GM12878 (cell line): Measurements from ENCODE around the gene OPTC. TPM values are rescaled to one million over a fixed set of nuclear protein-coding genes. Genes with fewer than 3 reads are reported as not detected.

Source experiments
- ATAC-seq: fragments of 200-7000 bp; cut with Tn5 transposase; 3 replicates; pipeline ENCODE4 v1.9.1; 2020; ENCODE audit warnings: mild to moderate bottlenecking, moderate library complexity
- BruUV-seq: library from RNA; stranded (reverse); fragments of 400-500 nt; replicated peaks from 2 replicates; lab custom pipeline; 2021; lab: Mats Ljungman, UMichigan
- CTCF ChIA-PET: fragments of 300-600 bp; sonication (Branson Sonifier 250); formaldehyde crosslinking; extraction: SDS; loops from one replicate; lab custom pipeline; 2021; ENCODE audit warnings: inconsistent platforms; lab: Yijun Ruan, JAX
- POLR2A ChIA-PET: fragments of 350-600 bp; formaldehyde crosslinking; extraction: SDS; loops from one replicate; lab custom pipeline; 2021; ENCODE audit warnings: inconsistent platforms; lab: Charles Lee
- RAD21 ChIA-PET: fragments of 300-600 bp; sonication (Branson Sonifier 250); formaldehyde crosslinking; loops from one replicate; lab custom pipeline; 2023; ENCODE audit warnings: antibody characterized with exemption; ENCODE audit not compliant: unreplicated experiment; lab: Charles Lee
- SMC1A ChIA-PET: fragments of 300-600 bp; sonication (Branson Sonifier 250); formaldehyde crosslinking; loops from one replicate; lab custom pipeline; 2023; ENCODE audit not compliant: unreplicated experiment, uncharacterized antibody; lab: Charles Lee
- DNase-seq: peaks from one replicate; pipeline ENCODE4 v3.0.0-alpha.2; 2011; ENCODE audit warnings: low read depth, low spot score
- FAIRE-seq: peaks from 3 replicates; lab custom pipeline; 2011; peaks lifted over from hg19 to GRCh38; lab: Jason Lieb, UNC
- H2AFZ ChIP-seq: 2 replicates; pipeline ENCODE4 v1.6.0; 2011; ENCODE audit warnings: low read depth, low read length, control low read depth; ENCODE audit not compliant: control insufficient read depth
- H3K27ac ChIP-seq: 2 replicates; pipeline ENCODE4 v1.5.1; 2011; ENCODE audit warnings: control low read depth; ENCODE audit not compliant: control insufficient read depth, insufficient read depth
- H3K27me3 ChIP-seq, 2 experiments: replicated peaks in 1 of 2; 2 replicates each; pipeline versions ENCODE4 v1.6.0 to v1.6.1; 2011; ENCODE audit warnings: low read length in 1 of 2; ENCODE audit not compliant: control insufficient read depth in 2 of 2, insufficient read depth in 2 of 2
- H3K36me3 ChIP-seq, 2 experiments: 2 replicates each; pipeline ENCODE4 v1.5.1; 2011; ENCODE audit warnings: low read length in 1 of 2; ENCODE audit not compliant: control insufficient read depth in 2 of 2, insufficient read depth in 2 of 2
- H3K4me1 ChIP-seq: 2 replicates; pipeline ENCODE4 v1.6.1; 2011; ENCODE audit warnings: mild to moderate bottlenecking, low read length, moderate library complexity, mixed read lengths; ENCODE audit not compliant: control insufficient read depth, insufficient read depth
- H3K4me2 ChIP-seq: 2 replicates; pipeline ENCODE4 v1.6.0; 2011; ENCODE audit warnings: control low read depth; ENCODE audit not compliant: control insufficient read depth, insufficient read depth
- H3K4me3 ChIP-seq: fragments of 200-600 bp; sonication (generic); 2 replicates; pipeline ENCODE4 v1.5.1; 2016
- H3K79me2 ChIP-seq: 2 replicates; pipeline ENCODE4 v1.6.0; 2011; ENCODE audit warnings: low read length; ENCODE audit not compliant: control insufficient read depth, insufficient read depth
- H3K9ac ChIP-seq: 2 replicates; pipeline ENCODE4 v1.8.0; 2011; ENCODE audit warnings: low read length, control low read depth, mixed read lengths; ENCODE audit not compliant: control insufficient read depth, insufficient read depth
- H3K9me3 ChIP-seq: replicated peaks from 3 replicates; pipeline ENCODE4 v1.5.1; 2011; ENCODE audit warnings: mild to moderate bottlenecking, low read length; ENCODE audit not compliant: control insufficient read depth, insufficient read depth
- H4K20me1 ChIP-seq: 2 replicates; pipeline ENCODE4 v1.6.0; 2011; ENCODE audit not compliant: control insufficient read depth, insufficient read depth
- CHD2 ChIP-seq: IDR thresholded peaks from 2 replicates; pipeline ENCODE4 v1.6.1; 2011; ENCODE audit warnings: low read depth, low read length, improper control_type of control experiment, borderline replicate concordance
- EZH2 ChIP-seq: IDR thresholded peaks from 2 replicates; pipeline ENCODE4 v1.6.1; 2012; ENCODE audit warnings: low read depth, mild to moderate bottlenecking, control low read depth, inconsistent platforms, low read length, borderline replicate concordance; ENCODE audit not compliant: control insufficient read depth
- FOXM1 ChIP-seq: IDR thresholded peaks from 2 replicates; pipeline ENCODE4 v1.6.1; 2012; ENCODE audit warnings: low read depth, mild to moderate bottlenecking, inconsistent platforms, low read length, moderate library complexity
- JUNB ChIP-seq: IDR thresholded peaks from 2 replicates; pipeline ENCODE4 v1.6.1; 2016; ENCODE audit warnings: antibody characterized with exemption, mild to moderate bottlenecking
- RCOR1 ChIP-seq: conservative IDR thresholded peaks from 2 replicates; pipeline ENCODE4 v1.6.1; 2012; ENCODE audit warnings: low read depth, low read length, improper control_type of control experiment
- SP1 ChIP-seq: IDR thresholded peaks from one replicate; pipeline ENCODE4 v1.6.1; 2011; ENCODE audit warnings: low read depth, low read length
- ZNF274 ChIP-seq: IDR thresholded peaks from one replicate; pipeline ENCODE4 v1.8.0; 2011; ENCODE audit not compliant: insufficient read length, insufficient read depth
- WGBS: methylation state at CpG from one replicate; pipeline ENCODE4 v1.1.6; 2016; ENCODE audit warnings: low lambda C conversion rate; ENCODE audit not compliant: insufficient replicate concordance, insufficient coverage; ENCODE audit errors: missing lambda C conversion rate; 5-methylcytosine and 5-hydroxymethylcytosine counted together
- in situ Hi-C: fragments of 300-500 bp; cut with MboI; formaldehyde crosslinking; loops from 9 replicates; pipeline ENCODE4 v1.14.3; 2018; ENCODE audit warnings: mixed read lengths
- intact Hi-C: fragments of 100-400 bp; cut with micrococcal nuclease; formaldehyde crosslinking; loops from one replicate; pipeline ENCODE4 v1.14.2; 2022; ENCODE audit not compliant: unreplicated experiment
- polyA plus RNA-seq, 11 experiments: library from polyadenylated mRNA; depleted of rRNA in 4 of 11; unstranded in 6 of 11; stranded (reverse) in 5 of 11; fragments of >200 nt; fragmentation: Nextera tagmentation in 4 of 11; fragmentation: Illumina TruSeq in 1 of 11; extraction: Ambion mirVana in 4 of 11; extraction: Trizol in 1 of 11; gene quantifications; 1 replicate in 1 of 11; 2 replicates in 10 of 11; pipeline versions ENCODE4 v1.2.1 to v1.2.3, GENCODE V29; 2011 to 2016; ENCODE audit warnings: inconsistent platforms in 2 of 11, missing spikeins in 2 of 11, low read depth in 1 of 11
- total RNA-seq, 4 experiments: library from RNA; depleted of rRNA in 3 of 4; stranded (reverse); fragments of >200 nt in 3 of 4; fragmentation: Illumina TruSeq in 1 of 4; extraction: Trizol in 1 of 4; gene quantifications; 2 replicates each; pipeline versions ENCODE4 v1.2.1 to v1.2.3, GENCODE V29; 2013 to 2021
- TF ChIP-seq, protein P1 (sequence below): fragments of 450-650 bp; IDR thresholded peaks from 2 replicates; pipeline ENCODE4 v1.6.1; 2016; ENCODE audit warnings: mild to moderate bottlenecking, moderate library complexity, borderline replicate concordance
- TF ChIP-seq, protein P2 (sequence below): IDR thresholded peaks from 2 replicates; pipeline ENCODE4 v1.6.1; 2012; ENCODE audit warnings: low read depth, low read length, improper control_type of control experiment

The OPTC gene
- total and polyA plus RNA-seq, 10 of the 15 experiments (the other 5 are each of a cell fraction or from before 2014, with no cell fraction given), result not detected

DNA sequence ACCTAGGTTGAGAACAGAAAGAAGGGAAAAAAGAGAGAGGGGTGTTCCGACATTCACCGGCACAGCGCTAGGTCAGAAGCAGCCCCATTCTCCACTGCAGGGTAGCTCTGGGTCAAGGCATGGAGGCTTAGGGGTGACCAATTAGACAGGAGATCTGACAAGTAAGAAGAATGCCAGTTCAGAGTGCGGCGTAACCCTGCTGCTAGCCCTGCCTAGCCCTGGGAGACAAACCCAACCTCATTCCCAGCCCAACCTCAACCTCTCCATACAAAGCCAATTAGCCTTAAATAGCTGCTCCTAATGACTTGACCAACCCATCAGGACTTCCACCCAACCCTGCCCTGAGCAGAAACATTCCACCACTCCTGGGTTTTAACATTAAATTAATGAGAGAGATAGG, 15.0 kb upstream of the OPTC start:
- CTCF ChIA-PET, result interaction anchor here (0.6 to 8.2 kb wide), 10 partner anchors 9 to 307 kb away, joined by 3 to 80 read pairs (median 6); no protein-coding TSS in a partner anchor
- in situ Hi-C loops, result no loop called here
- no peaks in the 10 kb centered on the region for H4K20me1 ChIP-seq
- TF ChIP-seq RCOR1 (no peak), JUNB (no peak), FOXM1 (no peak), ZNF274 (no peak), CHD2 (no peak), SP1 (no peak), EZH2 (no peak)
- TF ChIP-seq, protein P1, sequence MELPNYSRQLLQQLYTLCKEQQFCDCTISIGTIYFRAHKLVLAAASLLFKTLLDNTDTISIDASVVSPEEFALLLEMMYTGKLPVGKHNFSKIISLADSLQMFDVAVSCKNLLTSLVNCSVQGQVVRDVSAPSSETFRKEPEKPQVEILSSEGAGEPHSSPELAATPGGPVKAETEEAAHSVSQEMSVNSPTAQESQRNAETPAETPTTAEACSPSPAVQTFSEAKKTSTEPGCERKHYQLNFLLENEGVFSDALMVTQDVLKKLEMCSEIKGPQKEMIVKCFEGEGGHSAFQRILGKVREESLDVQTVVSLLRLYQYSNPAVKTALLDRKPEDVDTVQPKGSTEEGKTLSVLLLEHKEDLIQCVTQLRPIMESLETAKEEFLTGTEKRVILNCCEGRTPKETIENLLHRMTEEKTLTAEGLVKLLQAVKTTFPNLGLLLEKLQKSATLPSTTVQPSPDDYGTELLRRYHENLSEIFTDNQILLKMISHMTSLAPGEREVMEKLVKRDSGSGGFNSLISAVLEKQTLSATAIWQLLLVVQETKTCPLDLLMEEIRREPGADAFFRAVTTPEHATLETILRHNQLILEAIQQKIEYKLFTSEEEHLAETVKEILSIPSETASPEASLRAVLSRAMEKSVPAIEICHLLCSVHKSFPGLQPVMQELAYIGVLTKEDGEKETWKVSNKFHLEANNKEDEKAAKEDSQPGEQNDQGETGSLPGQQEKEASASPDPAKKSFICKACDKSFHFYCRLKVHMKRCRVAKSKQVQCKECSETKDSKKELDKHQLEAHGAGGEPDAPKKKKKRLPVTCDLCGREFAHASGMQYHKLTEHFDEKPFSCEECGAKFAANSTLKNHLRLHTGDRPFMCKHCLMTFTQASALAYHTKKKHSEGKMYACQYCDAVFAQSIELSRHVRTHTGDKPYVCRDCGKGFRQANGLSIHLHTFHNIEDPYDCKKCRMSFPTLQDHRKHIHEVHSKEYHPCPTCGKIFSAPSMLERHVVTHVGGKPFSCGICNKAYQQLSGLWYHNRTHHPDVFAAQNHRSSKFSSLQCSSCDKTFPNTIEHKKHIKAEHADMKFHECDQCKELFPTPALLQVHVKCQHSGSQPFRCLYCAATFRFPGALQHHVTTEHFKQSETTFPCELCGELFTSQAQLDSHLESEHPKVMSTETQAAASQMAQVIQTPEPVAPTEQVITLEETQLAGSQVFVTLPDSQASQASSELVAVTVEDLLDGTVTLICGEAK, result no peak
- TF ChIP-seq, protein P2, sequence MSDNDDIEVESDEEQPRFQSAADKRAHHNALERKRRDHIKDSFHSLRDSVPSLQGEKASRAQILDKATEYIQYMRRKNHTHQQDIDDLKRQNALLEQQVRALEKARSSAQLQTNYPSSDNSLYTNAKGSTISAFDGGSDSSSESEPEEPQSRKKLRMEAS, result no peak
- TF ChIP-seq, all 136 proteins: peak for 0
- FAIRE-seq (no peak), DNase-seq (no peak), ATAC-seq (no peak)
- no peak overlapping the region for H3K27ac ChIP-seq
- no TSS peak for BruUV-seq
- H3K9ac ChIP-seq, result no peak overlapping the region
- 82% methylated on average over 5 of the region's 5 CpGs for WGBS
- ChIA-PET SMC1A (interaction anchor here (0.6 to 2.4 kb wide), 13 partner anchors 9 to 440 kb away, joined by 3 to 10 read pairs (median 4); no protein-coding TSS in a partner anchor), RAD21 (interaction anchor here (1.1 to 3.6 kb wide), 5 partner anchors 9 to 211 kb away, joined by 3 to 17 read pairs (median 11); no protein-coding TSS in a partner anchor), POLR2A (interaction anchor here (0.8 to 1.7 kb wide), 2 partner anchors 33 to 167 kb away, joined by 3 to 4 read pairs; no protein-coding TSS in a partner anchor)
- no peak overlapping the region for H2AFZ ChIP-seq
- intact Hi-C loops, result no loop called here
- no peak overlapping the region for H3K4me3 ChIP-seq
- no peaks in the 10 kb centered on the region for H3K79me2 ChIP-seq
- H3K9me3 ChIP-seq, result no peaks in the 10 kb centered on the region
- H3K36me3 ChIP-seq, result no peaks in the 10 kb centered on the region
- H3K4me1 ChIP-seq, result peaks cover 9% of the 10 kb centered on the region; the same call in 1 of the 2 replicates
- H3K27me3 ChIP-seq, result peaks cover 0 to 2% of the 10 kb centered on the region in 2 experiments; a peak in 1 of 4 replicates
- H3K4me2 ChIP-seq, result no peak overlapping the region
